HepG2 (cell line): ENCODE results near the gene ZBTB9. TPM values are rescaled to one million over a fixed set of nuclear protein-coding genes. Genes with fewer than 3 reads are reported as not detected.
A peak's percentile ranks its signal among the peaks of the same experiment; 100 is the strongest.

Experiments
- ARNT2 ChIP-seq: sonication (generic); formaldehyde crosslinking; IDR thresholded peaks from 2 replicates; pipeline ENCODE4 v1.8.0; 2022; ENCODE audit warnings: mild to moderate bottlenecking, low read depth, missing genetic modification reagents, moderate library complexity
- CBX2 ChIP-seq, 2 experiments: fragments of 200-600 bp in 1 of 2; sonication (generic); formaldehyde crosslinking in 1 of 2; IDR thresholded peaks; 2 replicates each; pipeline versions ENCODE4 v1.7.0 to v1.8.1; 2018 to 2022; ENCODE audit warnings: low read depth in 2 of 2, low read length in 1 of 2, mild to moderate bottlenecking in 1 of 2, missing genetic modification reagents in 1 of 2
- FOXJ3 ChIP-seq: sonication (generic); formaldehyde crosslinking; IDR thresholded peaks from 2 replicates; pipeline ENCODE4 v1.4.0; 2020; ENCODE audit warnings: missing genetic modification reagents, mild to moderate bottlenecking, borderline replicate concordance
- HDAC1 ChIP-seq: sonication (generic); formaldehyde crosslinking; IDR thresholded peaks from 2 replicates; pipeline ENCODE4 v1.5.1; 2020; ENCODE audit warnings: mild to moderate bottlenecking, missing genetic modification reagents
- HOXA9 ChIP-seq: sonication (generic); formaldehyde crosslinking; IDR thresholded peaks from 2 replicates; pipeline ENCODE4 v1.8.1; 2022; ENCODE audit warnings: missing genetic modification reagents, mild to moderate bottlenecking, moderate library complexity, borderline replicate concordance
- NFYB ChIP-seq: sonication (generic); formaldehyde crosslinking; IDR thresholded peaks from 2 replicates; pipeline ENCODE4 v1.4.0; 2020; ENCODE audit warnings: missing genetic modification reagents
- RARA ChIP-seq: IDR thresholded peaks from 2 replicates; pipeline ENCODE4 v1.6.1; 2016; ENCODE audit warnings: missing genetic modification reagents, missing compliant biosample characterization
- SETDB1 ChIP-seq: sonication (generic); formaldehyde crosslinking; IDR thresholded peaks from 2 replicates; pipeline ENCODE4 v1.5.1; 2020; ENCODE audit warnings: missing genetic modification reagents, mild to moderate bottlenecking, borderline replicate concordance
- TCF12 ChIP-seq, 2 experiments: fragments of 450-650 bp in 1 of 2; sonication (generic) in 1 of 2; formaldehyde crosslinking in 1 of 2; IDR thresholded peaks; 2 replicates each; pipeline versions ENCODE4 v1.6.1 to v1.8.0; 2017 to 2022; ENCODE audit warnings: antibody characterized with exemption in 1 of 2, mild to moderate bottlenecking in 1 of 2, missing genetic modification reagents in 1 of 2, moderate library complexity in 1 of 2
- TEAD2 ChIP-seq: sonication (generic); formaldehyde crosslinking; IDR thresholded peaks from 2 replicates; pipeline ENCODE4 v1.9.0; 2021; ENCODE audit warnings: missing genetic modification reagents
- TIGD3 ChIP-seq: sonication (generic); formaldehyde crosslinking; IDR thresholded peaks from 2 replicates; pipeline ENCODE4 v1.5.1; 2020; ENCODE audit warnings: mild to moderate bottlenecking, missing genetic modification reagents, borderline replicate concordance
- ZBTB44 ChIP-seq: sonication (generic); formaldehyde crosslinking; IDR thresholded peaks from 2 replicates; pipeline ENCODE4 v1.4.0; 2020; ENCODE audit warnings: missing genetic modification reagents
- ZKSCAN1 ChIP-seq: fragments of 150-350 bp; IDR thresholded peaks from 2 replicates; pipeline ENCODE4 v1.6.1; 2014; ENCODE audit warnings: low read length
- ZNF225 ChIP-seq: sonication (generic); formaldehyde crosslinking; IDR thresholded peaks from 2 replicates; pipeline ENCODE4 v1.4.0; 2020; ENCODE audit warnings: mild to moderate bottlenecking, missing genetic modification reagents
- ZNF7 ChIP-seq: IDR thresholded peaks from 2 replicates; pipeline ENCODE4 v1.6.1; 2016; ENCODE audit warnings: missing biosample characterization, missing genetic modification reagents
- ZNF710 ChIP-seq: sonication (generic); formaldehyde crosslinking; IDR thresholded peaks from 2 replicates; pipeline ENCODE4 v1.5.0; 2020; ENCODE audit warnings: mild to moderate bottlenecking, missing genetic modification reagents, borderline replicate concordance
- ZNF746 ChIP-seq: sonication (generic); formaldehyde crosslinking; IDR thresholded peaks from 2 replicates; pipeline ENCODE4 v1.8.0; 2022; ENCODE audit warnings: mild to moderate bottlenecking, missing genetic modification reagents
- polyA plus RNA-seq, 8 experiments: library from polyadenylated mRNA; depleted of rRNA in 3 of 8; stranded (reverse) in 7 of 8; unstranded in 1 of 8; fragments of >200 nt; fragmentation: Illumina TruSeq in 4 of 8; extraction: Trizol in 4 of 8; gene quantifications; 2 replicates each; pipeline versions ENCODE4 v1.2.1 to v1.2.3, GENCODE V29; 2011 to 2016; ENCODE audit warnings: low read depth in 4 of 8, missing spikeins in 1 of 8, mixed read lengths in 1 of 8; ENCODE audit not compliant: insufficient read depth in 1 of 8
- total RNA-seq, 5 experiments: library from RNA; depleted of rRNA; stranded (reverse); fragments of >200 nt; fragmentation: Illumina TruSeq; extraction: Trizol; gene quantifications; 2 replicates each; pipeline ENCODE4 v1.2.3, GENCODE V29; 2016; ENCODE audit warnings: low read depth in 1 of 5
- TF ChIP-seq, protein P1 (sequence below): sonication (generic); formaldehyde crosslinking; IDR thresholded peaks from 2 replicates; pipeline ENCODE4 v1.5.1; 2020; ENCODE audit warnings: missing genetic modification reagents, mild to moderate bottlenecking, borderline replicate concordance
- TF ChIP-seq, protein P2 (sequence below): IDR thresholded peaks from 2 replicates; pipeline ENCODE4 v1.6.1; 2016; ENCODE audit warnings: missing compliant biosample characterization, missing genetic modification reagents, borderline replicate concordance

The ZBTB9 gene
- total and polyA plus RNA-seq, 2 of the 13 experiments (the other 11 are each of a cell fraction or from before 2014, with no cell fraction given), result 5.3 to 9.2 TPM

DNA sequence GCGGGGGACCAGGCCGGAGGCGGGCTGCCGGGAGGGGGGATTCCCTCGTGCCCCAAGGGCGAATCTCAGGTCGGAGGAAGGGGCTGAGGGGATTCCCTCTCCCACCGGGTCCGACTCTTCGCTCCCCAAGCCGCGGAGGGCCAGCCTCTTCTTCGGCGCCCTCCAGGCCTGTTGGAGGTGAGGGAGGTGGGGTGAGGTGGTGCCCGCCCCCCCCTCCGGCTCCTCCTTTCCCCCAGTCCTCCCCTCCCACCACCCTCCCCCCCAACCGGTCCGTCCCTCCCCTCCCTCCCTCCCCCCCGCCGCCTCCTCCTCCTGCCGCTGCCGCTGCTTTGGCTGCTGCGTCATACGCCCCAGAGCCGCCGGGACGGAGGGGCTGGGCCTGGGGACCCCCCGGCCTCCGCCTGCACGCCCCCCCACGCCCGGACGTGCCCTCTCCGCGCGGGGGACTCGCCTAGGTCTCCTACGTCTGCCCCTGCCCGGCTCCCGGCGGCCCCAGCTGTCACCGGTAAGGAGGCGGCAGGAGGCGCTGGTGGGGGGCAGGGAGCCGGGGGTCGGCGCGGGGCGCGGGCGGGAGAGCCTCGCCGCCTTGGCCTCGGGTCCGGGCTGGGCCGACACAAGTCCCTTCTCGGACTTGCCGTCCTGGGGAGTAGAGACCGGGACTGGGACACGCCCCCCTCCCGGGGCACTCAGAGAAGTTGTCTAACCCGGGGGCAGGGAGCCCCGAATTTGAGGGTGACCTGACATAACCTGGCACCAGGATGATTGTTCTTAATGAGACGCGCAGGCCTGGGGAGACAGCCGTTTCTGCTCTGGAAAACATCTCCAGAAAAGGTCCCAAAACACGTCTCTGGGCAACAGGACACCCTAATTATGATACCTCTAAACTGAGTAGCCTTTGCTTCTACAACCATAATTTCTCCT, 43.4 kb upstream of the ZBTB9 start, which contains the start of gene PHF1 (continued):
- TF ChIP-seq HOXA9 (CRISPR knock-in tag) (no peak), FOXJ3 (CRISPR knock-in tag) (no peak), RARA (CRISPR knock-in tag) (no peak), TIGD3 (CRISPR knock-in tag) (no peak), HDAC1 (CRISPR knock-in tag) (peak; percentile 74; the same call in 1 of the 2 replicates), ZNF225 (CRISPR knock-in tag) (no peak), NFYB (CRISPR knock-in tag) (no peak), ZBTB44 (CRISPR knock-in tag) (no peak), ZKSCAN1 (no peak), TCF12 (IDR thresholded peaks at IDR 0.05) (no peak), TCF12 (CRISPR knock-in tag; IDR thresholded peaks at IDR 0.05) (no peak), CBX2 (IDR thresholded peaks at IDR 0.05; ENCODE audit: low read depth, low read length) (no peak), CBX2 (CRISPR knock-in tag; IDR thresholded peaks at IDR 0.05; ENCODE audit: low read depth) (no peak), ZNF710 (CRISPR knock-in tag) (peak; percentile 58; the same call in 1 of the 2 replicates), SETDB1 (CRISPR knock-in tag) (no peak), TEAD2 (CRISPR knock-in tag) (no peak), ZNF746 (CRISPR knock-in tag) (peak; percentile 86), ARNT2 (CRISPR knock-in tag) (0 out of 2 replicates have a peak, but pooled peaks have one; percentile 45), ZNF7 (CRISPR knock-in tag) (no peak)
- TF ChIP-seq, protein P1, sequence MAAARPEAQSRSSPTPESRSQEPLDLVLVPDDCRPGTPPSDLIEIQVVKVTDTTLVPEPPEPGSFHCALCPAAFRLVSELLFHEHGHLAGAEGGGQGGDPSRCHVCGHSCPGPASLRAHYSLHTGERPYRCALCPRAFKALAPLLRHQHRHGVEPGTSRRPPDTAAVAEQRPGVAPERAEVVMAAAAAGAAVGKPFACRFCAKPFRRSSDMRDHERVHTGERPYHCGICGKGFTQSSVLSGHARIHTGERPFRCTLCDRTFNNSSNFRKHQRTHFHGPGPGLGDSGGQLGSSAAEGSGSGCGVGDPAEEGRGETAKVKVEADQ (CRISPR knock-in tag), result 0 out of 2 replicates have a peak, but pooled peaks have one; percentile 48
- TF ChIP-seq, protein P2, sequence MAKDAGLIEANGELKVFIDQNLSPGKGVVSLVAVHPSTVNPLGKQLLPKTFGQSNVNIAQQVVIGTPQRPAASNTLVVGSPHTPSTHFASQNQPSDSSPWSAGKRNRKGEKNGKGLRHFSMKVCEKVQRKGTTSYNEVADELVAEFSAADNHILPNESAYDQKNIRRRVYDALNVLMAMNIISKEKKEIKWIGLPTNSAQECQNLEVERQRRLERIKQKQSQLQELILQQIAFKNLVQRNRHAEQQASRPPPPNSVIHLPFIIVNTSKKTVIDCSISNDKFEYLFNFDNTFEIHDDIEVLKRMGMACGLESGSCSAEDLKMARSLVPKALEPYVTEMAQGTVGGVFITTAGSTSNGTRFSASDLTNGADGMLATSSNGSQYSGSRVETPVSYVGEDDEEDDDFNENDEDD, result peak; percentile 22; the same call in 1 of the 2 replicates
